ENCODE results near the gene BEAN1. TPM values are rescaled to one million over a fixed set of nuclear protein-coding genes. Genes with fewer than 3 reads are reported as not detected.

The BEAN1 gene
- total and polyA plus RNA-seq, 9 of the 15 experiments (the other 6 are each of a cell fraction or from before 2014, with no cell fraction given), result not detected

- TF ChIP-seq E2F6 (IDR thresholded peaks at IDR 0.05; ENCODE audit: borderline replicate concordance in 1 of 2, extremely low read depth in 1 of 2, insufficient read depth in 1 of 2, insufficient read length in 1 of 2, low read depth in 1 of 2, low read length in 1 of 2, poor library complexity in 1 of 2, severe bottlenecking in 1 of 2) (no peak), ZNF431 (CRISPR knock-in tag; IDR thresholded peaks at IDR 0.05) (no peak), MEIS2 (IDR thresholded peaks at IDR 0.05; ENCODE audit: partially characterized antibody) (no peak), U2AF2 (optimal IDR thresholded peaks at IDR 0.05; ENCODE audit: low read depth, low read length) (no peak), MAZ (CRISPR knock-in tag; conservative IDR thresholded peaks at IDR 0.05 in 1 of 2, IDR thresholded peaks at IDR 0.05 in 1 of 2) (0 out of 4 replicates have a peak, but pooled peaks of 1 of the 2 experiments have one; percentile 29), GATAD2B (IDR thresholded peaks at IDR 0.05; ENCODE audit: borderline replicate concordance) (no peak), TAF9B (IDR thresholded peaks at IDR 0.05; ENCODE audit: partially characterized antibody) (no peak), SMARCB1 (IDR thresholded peaks at IDR 0.05; ENCODE audit: insufficient read length, low read depth) (no peak), TEAD4 (IDR thresholded peaks at IDR 0.05; ENCODE audit: low read length) (no peak), TEAD4 (CRISPR knock-in tag; IDR thresholded peaks at IDR 0.05; ENCODE audit: borderline replicate concordance) (no peak), CGGBP1 (CRISPR knock-in tag; IDR thresholded peaks at IDR 0.05) (no peak), FOXJ2 (tag; IDR thresholded peaks at IDR 0.05) (no peak), MXD1 (CRISPR knock-in tag; IDR thresholded peaks at IDR 0.05; ENCODE audit: borderline replicate concordance, poor library complexity, severe bottlenecking) (no peak), ZNF830 (CRISPR knock-in tag; IDR thresholded peaks at IDR 0.05) (no peak), IFI16 (CRISPR knock-in tag; IDR thresholded peaks at IDR 0.05) (no peak), PHF8 (IDR thresholded peaks at IDR 0.05; ENCODE audit: borderline replicate concordance, low read length) (no peak), ZNF263 (CRISPR knock-in tag; IDR thresholded peaks at IDR 0.05; ENCODE audit: borderline replicate concordance) (no peak), CTCF (IDR thresholded peaks at IDR 0.05 in 2 of 3, conservative IDR thresholded peaks at IDR 0.05 in 1 of 3; ENCODE audit: insufficient read depth in 2 of 3, low read depth in 1 of 3, low read length in 3 of 3) (peak; percentile 88 to 93 (median 89)), CREB3 (tag; conservative IDR thresholded peaks at IDR 0.05; ENCODE audit: low read depth) (no peak), NUFIP1 (IDR thresholded peaks at IDR 0.05; ENCODE audit: partially characterized antibody) (no peak), CTBP1 (IDR thresholded peaks at IDR 0.05; ENCODE audit: borderline replicate concordance) (peak; percentile 65; the same call in 1 of the 2 replicates), GTF2E2 (tag; IDR thresholded peaks at IDR 0.05) (no peak), FUS (optimal IDR thresholded peaks at IDR 0.05; ENCODE audit: low read depth, low read length) (no peak)
These were observed 20.4 kb upstream of the BEAN1 start (continued) for GRCh38 chr16:66406534-66407221.

Data from K562 (cell line).